Endothelial cell of umbilical vein (primary cell): Measurements from ENCODE around the gene NEDD9. TPM values are rescaled to one million over a fixed set of nuclear protein-coding genes. Genes with fewer than 3 reads are reported as not detected.
A peak's percentile ranks its signal among the peaks of the same experiment; 100 is the strongest.

Source experiments
- BruUV-seq: library from RNA; stranded (reverse); fragments of 400-500 nt; replicated peaks from 2 replicates; lab custom pipeline; 2021; lab: Mats Ljungman, UMichigan
- CTCF ChIA-PET: fragments of 300-600, 350-600 bp; sonication (Branson Sonifier 250); formaldehyde crosslinking; loops from one replicate; lab custom pipeline; 2021; ENCODE audit warnings: antibody characterized with exemption, inconsistent platforms; lab: Charles Lee
- POLR2A ChIA-PET: fragments of 300-600, 350-600 bp; sonication (Branson Sonifier 250); formaldehyde crosslinking; loops from one replicate; lab custom pipeline; 2021; ENCODE audit warnings: antibody characterized with exemption, inconsistent platforms; lab: Charles Lee
- DNase-seq: peaks from one replicate; pipeline ENCODE4 v3.0.0-alpha.2; 2011; ENCODE audit warnings: low read depth, low spot score
- FAIRE-seq: peaks from 2 replicates; lab custom pipeline; 2011; peaks lifted over from hg19 to GRCh38; lab: Jason Lieb, UNC
- H2AFZ ChIP-seq: 2 replicates; pipeline ENCODE4 v1.6.0; 2012; ENCODE audit warnings: low read depth, low read length, control low read depth, inconsistent platforms
- H3K27ac ChIP-seq: 2 replicates; pipeline ENCODE4 v1.5.1; 2011; ENCODE audit warnings: low read depth, mild to moderate bottlenecking, control low read depth, low read length, moderate library complexity; ENCODE audit not compliant: insufficient read depth
- H3K27me3 ChIP-seq, 2 experiments: 2 replicates each; pipeline versions ENCODE4 v1.6.0 to v1.6.1; 2011; ENCODE audit warnings: low read length in 2 of 2, mixed read lengths in 1 of 2; ENCODE audit not compliant: control insufficient read depth in 2 of 2, insufficient read depth in 2 of 2
- H3K36me3 ChIP-seq, 2 experiments: 2 replicates in 1 of 2; 3 replicates in 1 of 2; pipeline ENCODE4 v1.5.1; 2011; ENCODE audit warnings: low read length in 2 of 2, mild to moderate bottlenecking in 1 of 2, moderate library complexity in 1 of 2; ENCODE audit not compliant: control insufficient read depth in 2 of 2, insufficient read depth in 2 of 2; ENCODE audit errors: extremely low read depth in 1 of 2
- H3K4me1 ChIP-seq: 3 replicates; pipeline ENCODE4 v1.5.1; 2011; ENCODE audit warnings: mild to moderate bottlenecking, low read length; ENCODE audit not compliant: control insufficient read depth, insufficient read depth; ENCODE audit errors: extremely low read depth
- H3K4me2 ChIP-seq: 2 replicates; pipeline ENCODE4 v1.6.1; 2011; ENCODE audit warnings: low read length, control low read depth, mixed read lengths; ENCODE audit not compliant: insufficient read depth
- H3K4me3 ChIP-seq, 3 experiments: fragments of 200-600 bp in 1 of 3; sonication (generic), shearing (Covaris generic) in 1 of 3; replicated peaks in 1 of 3; 2 replicates each; pipeline ENCODE4 v1.5.1; 2011 to 2016; ENCODE audit warnings: control low read depth in 3 of 3, low read length in 3 of 3, mild to moderate bottlenecking in 2 of 3, inconsistent platforms in 1 of 3, low read depth in 1 of 3, moderate library complexity in 1 of 3; ENCODE audit not compliant: insufficient read depth in 1 of 3
- H3K79me2 ChIP-seq: 2 replicates; pipeline ENCODE4 v1.6.0; 2012; ENCODE audit warnings: low read length, inconsistent platforms; ENCODE audit not compliant: control insufficient read depth, insufficient read depth
- H3K9ac ChIP-seq: replicated peaks from 2 replicates; pipeline ENCODE3; 2011; ENCODE audit warnings: low read length, control low read depth; ENCODE audit not compliant: insufficient read depth; ENCODE audit errors: extremely low read depth
- H3K9me1 ChIP-seq: replicated peaks from 3 replicates; pipeline ENCODE4 v1.6.0; 2011; ENCODE audit warnings: mild to moderate bottlenecking, low read length; ENCODE audit not compliant: control insufficient read depth, insufficient read depth; ENCODE audit errors: extremely low read depth
- H3K9me3 ChIP-seq: replicated peaks from 2 replicates; pipeline ENCODE4 v1.5.1; 2012; ENCODE audit warnings: low read length, inconsistent platforms; ENCODE audit not compliant: control insufficient read depth, insufficient read depth
- H4K20me1 ChIP-seq: replicated peaks from 2 replicates; pipeline ENCODE3; 2011; ENCODE audit warnings: mild to moderate bottlenecking, low read length; ENCODE audit not compliant: control insufficient read depth, insufficient read depth; ENCODE audit errors: extremely low read depth
- CTCF ChIP-seq, 2 donors: IDR thresholded peaks; 1 replicate in 1 of 2; 2 replicates in 1 of 2; pipeline ENCODE4 v1.5.1; 2011; ENCODE audit warnings: low read length in 2 of 2, mild to moderate bottlenecking in 2 of 2, moderate library complexity in 2 of 2, control low read depth in 1 of 2, inconsistent platforms in 1 of 2, low read depth in 1 of 2; ENCODE audit not compliant: insufficient read depth in 1 of 2; ENCODE audit errors: extremely low read depth in 1 of 2
- EZH2 ChIP-seq: IDR thresholded peaks from 2 replicates; pipeline ENCODE4 v1.6.1; 2012; ENCODE audit warnings: borderline replicate concordance, low read depth, mild to moderate bottlenecking, moderate library complexity, low read length, inconsistent platforms; ENCODE audit not compliant: severe bottlenecking
- GATA2 ChIP-seq: IDR thresholded peaks from 2 replicates; pipeline ENCODE4 v1.7.0; 2011; ENCODE audit warnings: low read depth, mild to moderate bottlenecking, moderate library complexity, mixed read lengths, low read length; ENCODE audit not compliant: insufficient read length, insufficient read depth
- JUN ChIP-seq: IDR thresholded peaks from 2 replicates; pipeline ENCODE4 v1.6.1; 2011; ENCODE audit warnings: borderline replicate concordance, low read depth; ENCODE audit not compliant: insufficient read length, insufficient read depth
- MAX ChIP-seq: IDR thresholded peaks from 2 replicates; pipeline ENCODE4 v1.6.1; 2011; ENCODE audit not compliant: insufficient read depth, insufficient read length
- MYC ChIP-seq: IDR thresholded peaks from one replicate; pipeline ENCODE4 v1.6.1; 2011; ENCODE audit warnings: mild to moderate bottlenecking, low read depth, low read length
- POLR2A ChIP-seq: IDR thresholded peaks from 2 replicates; pipeline ENCODE4 v1.6.1; 2012; ENCODE audit warnings: low read depth, mild to moderate bottlenecking, control low read depth, low read length
- POLR2AphosphoS5 ChIP-seq: IDR thresholded peaks from 2 replicates; pipeline ENCODE4 v1.6.1; 2012; ENCODE audit warnings: low read depth, mild to moderate bottlenecking, control low read depth, low read length, moderate library complexity; ENCODE audit not compliant: insufficient read depth
- dilution Hi-C: fragments of 300-500 bp; cut with MboI; formaldehyde crosslinking; loops from one replicate; pipeline ENCODE4 v1.15.0; 2019; ENCODE audit warnings: low sequenced_read_pairs; ENCODE audit not compliant: extremely low pct_ligation_motif_present
- intact Hi-C: fragments of 100-400 bp; cut with micrococcal nuclease; formaldehyde crosslinking; loops from one replicate; pipeline ENCODE4 v1.10.0; 2022
- polyA plus RNA-seq, 4 experiments: library from polyadenylated mRNA; depleted of rRNA in 3 of 4; stranded (reverse) in 3 of 4; unstranded in 1 of 4; fragments of >200 nt; gene quantifications; 2 replicates each; pipeline versions ENCODE4 v1.2.1 to v1.2.3, GENCODE V29; 2011 to 2012; ENCODE audit warnings: missing spikeins in 1 of 4
- total RNA-seq: library from RNA; stranded (reverse); gene quantifications from 2 replicates; pipeline ENCODE4 v1.2.3, GENCODE V29; 2021

NEDD9 gene
- total and polyA plus RNA-seq, 2 donors (not counting 3 experiments of a cell fraction or from before 2014, with no cell fraction given) = 55.2 to 61.0 TPM

GRCh38 chr6:11208854-11209253, 23.6 kb downstream of the NEDD9 start:
- H3K79me2 ChIP-seq = peaks cover 45% of the 10 kb centered on the region
- DNase-seq (no peak), FAIRE-seq (no peak)
- H3K27me3 ChIP-seq = no peaks in the 10 kb centered on the region
- H3K4me2 ChIP-seq = no peak overlapping the region
- intact Hi-C loops = no loop called here
- H3K9me1 ChIP-seq = no peaks in the 10 kb centered on the region
- ChIA-PET CTCF (no interaction called here), POLR2A (interaction anchor here (1.0 kb wide), 1 partner anchor 24 kb away, joined by 3 read pairs; the partner anchor contains the start of gene NEDD9)
- TF ChIP-seq POLR2A (no peak), MYC (no peak), POLR2AphosphoS5 (no peak), JUN (no peak), EZH2 (no peak), GATA2 (no peak), MAX (no peak), CTCF (IDR thresholded peaks at IDR 0.05; ENCODE audit: extremely low read depth in 1 of 2, insufficient read depth in 1 of 2, low read depth in 1 of 2, low read length in 2 of 2) (no peak)
- H4K20me1 ChIP-seq = no peaks in the 10 kb centered on the region
- no TSS peak for BruUV-seq
- H3K9ac ChIP-seq = peak overlapping the region; percentile 4
- H3K9me3 ChIP-seq = no peaks in the 10 kb centered on the region
- dilution Hi-C loops = no loop called here
- H2AFZ ChIP-seq = no peak overlapping the region
- H3K4me3 ChIP-seq = no peak overlapping the region
- H3K36me3 ChIP-seq = peaks cover 8 to 16% of the 10 kb centered on the region in 2 experiments
- H3K4me1 ChIP-seq = peaks cover 71% of the 10 kb centered on the region
- H3K27ac ChIP-seq = peak overlapping the region; percentile 95
